Lung (tissue), 12 donors: ENCODE data around the gene NOC3L. TPM values are rescaled to one million over a fixed set of nuclear protein-coding genes. Genes with fewer than 3 reads are reported as not detected.
A peak's percentile ranks its signal among the peaks of the same experiment; 100 is the strongest.

ENCODE experiments used
- ATAC-seq: fragments of 200-7000 bp; cut with Tn5 transposase; one replicate; pipeline ENCODE4 v1.9.1; 2020; ENCODE audit warnings: moderate number of reproducible peaks; ENCODE audit not compliant: insufficient read depth, low FRiP score
- DNase-seq, 3 donors: peaks; one replicate each; pipeline ENCODE4 v3.0.0-alpha.2; 2013 to 2017
- H3K27ac ChIP-seq, 2 donors: one replicate each; pipeline ENCODE4 v1.5.1; 2013; ENCODE audit warnings: mild to moderate bottlenecking in 2 of 2, moderate library complexity in 2 of 2, control low read depth in 1 of 2, inconsistent platforms in 1 of 2, low read depth in 1 of 2, low read length in 1 of 2
- H3K27me3 ChIP-seq, 3 donors: one replicate each; pipeline ENCODE4 v1.5.1; 2013; ENCODE audit warnings: low read length in 2 of 3; ENCODE audit not compliant: control insufficient read depth in 3 of 3, insufficient read depth in 3 of 3
- H3K36me3 ChIP-seq, 4 donors: one replicate each; pipeline ENCODE4 v1.5.1; 2013; ENCODE audit warnings: low read length in 4 of 4, mild to moderate bottlenecking in 1 of 4, moderate library complexity in 1 of 4; ENCODE audit not compliant: control insufficient read depth in 4 of 4, insufficient read depth in 4 of 4
- H3K4me1 ChIP-seq, 5 donors: one replicate each; pipeline ENCODE4 v1.5.1; 2013; ENCODE audit warnings: low read length in 5 of 5, mild to moderate bottlenecking in 2 of 5, moderate library complexity in 1 of 5; ENCODE audit not compliant: control insufficient read depth in 5 of 5, insufficient read depth in 5 of 5
- H3K4me3 ChIP-seq: one replicate; pipeline ENCODE4 v1.5.1; 2013; ENCODE audit warnings: mild to moderate bottlenecking, control low read depth, moderate library complexity
- H3K9ac ChIP-seq, 2 donors: one replicate each; pipeline ENCODE4 v1.5.1; 2013; ENCODE audit warnings: low read length in 2 of 2, control low read depth in 1 of 2; ENCODE audit not compliant: insufficient read depth in 1 of 2
- H3K9me3 ChIP-seq, 4 donors: one replicate each; pipeline ENCODE4 v1.5.1; 2013; ENCODE audit warnings: low read length in 3 of 4, mild to moderate bottlenecking in 1 of 4, moderate library complexity in 1 of 4; ENCODE audit not compliant: control insufficient read depth in 4 of 4, insufficient read depth in 3 of 4
- CTCF ChIP-seq: IDR thresholded peaks from 2 replicates; pipeline ENCODE4 v1.5.1; 2012; ENCODE audit warnings: mild to moderate bottlenecking; ENCODE audit errors: control extremely low read depth, extremely low read depth
- WGBS, 2 donors: extraction: QIAGEN DNeasy Blood & Tissue Kit; methylation state at CpG; one replicate each; pipeline ENCODE4 v1.1.7; 2013; 5-methylcytosine and 5-hydroxymethylcytosine counted together
- polyA plus RNA-seq, 2 donors: library from polyadenylated mRNA; stranded (reverse); fragments of 200-250 nt; gene quantifications; one replicate each; pipeline ENCODE4 v1.2.1, GENCODE V29; 2013
- total RNA-seq, 2 donors: library from RNA; depleted of rRNA in 1 of 2; stranded (reverse); fragments of >200 nt in 1 of 2; gene quantifications; one replicate each; pipeline ENCODE4 v1.2.1, GENCODE V29; 2014 to 2021
- donor health status: control.
- donor health status: control.
- donor health status: Bipolar disorder and iron deficiency.
- donor health status: healthy.
- donor health status: DM: yes; HTN: yes; CAD: no.

Gene NOC3L
- total and polyA plus RNA-seq, 4 donors: 4.5 to 20.8 (median 10.1) TPM

GRCh38 chr10:94299417-94299816, 63.3 kb downstream of the NOC3L start:
- Histone ChIP-seq H3K4me1 (no peaks in the 10 kb centered on the region), H3K9ac (no peak overlapping the region), H3K9me3 (no peaks in the 10 kb centered on the region), H3K27me3 (no peaks in the 10 kb centered on the region), H3K27ac (no peak overlapping the region), H3K4me3 (no peak overlapping the region), H3K36me3 (peaks cover 0 to 5% (median 0%) of the 10 kb centered on the region in 4 donors)
- ATAC-seq (no peak), DNase-seq (no peak)
- 33 to 57% methylated on average over 3 of the region's 3 CpGs for WGBS, 2 donors
- no peak for TF ChIP-seq CTCF

GRCh38 chr10:94294168-94294567, 68.6 kb downstream of the NOC3L start:
- no peaks in the 10 kb centered on the region for H3K27me3 ChIP-seq
- no peak for TF ChIP-seq CTCF
- peaks cover 0 to 18% (median 7%) of the 10 kb centered on the region in 5 donors for H3K4me1 ChIP-seq
- WGBS, 2 donors: 79% methylated on average over 5 of the region's 5 CpGs
- no peaks in the 10 kb centered on the region for H3K9me3 ChIP-seq
- no peak overlapping the region for H3K9ac ChIP-seq
- no peak overlapping the region for H3K27ac ChIP-seq
- DNase-seq (no peak), ATAC-seq (no peak)
- no peak overlapping the region for H3K4me3 ChIP-seq
- peaks cover 0 to 2% (median 0%) of the 10 kb centered on the region in 4 donors for H3K36me3 ChIP-seq

- Histone ChIP-seq H3K27ac (no peak overlapping the region), H3K9me3 (no peaks in the 10 kb centered on the region), H3K9ac (no peak overlapping the region), H3K27me3 (no peaks in the 10 kb centered on the region), H3K4me3 (no peak overlapping the region), H3K4me1 (peaks cover 0 to 18% (median 7%) of the 10 kb centered on the region in 5 donors), H3K36me3 (peaks cover 0 to 2% (median 0%) of the 10 kb centered on the region in 4 donors)
- no peak for TF ChIP-seq CTCF
- ATAC-seq (no peak), DNase-seq (peak; percentile 30 to 85 (median 79))
- WGBS, 2 donors: 0 to 14% methylated on average over 1 of the region's 1 CpG
These were observed 69.4 kb downstream of the NOC3L start for GRCh38 chr10:94293354-94293753.
